ENCODE results near the gene GRB10.

The GRB10 gene

GRCh38 chr7:50612704-50613103 lies 170.0 kb downstream of the GRB10 start:
- no peak for DNase-seq (ENCODE audit: low read depth, low spot score)

- no peak for DNase-seq (ENCODE audit: low read depth, low spot score)
Observed at GRCh38 chr7:50610521-50611277, 172.0 kb downstream of the GRB10 start.

- DNase-seq (ENCODE audit: low read depth, low spot score): no peak
Observed at GRCh38 chr7:50608196-50608906, 174.3 kb downstream of the GRB10 start.

- no peak for DNase-seq (ENCODE audit: low read depth, low spot score)
Observed at GRCh38 chr7:50607524-50608125, 175.1 kb downstream of the GRB10 start.

- DNase-seq (ENCODE audit: low read depth, low spot score): no peak
Observed at GRCh38 chr7:50605059-50605458, 177.6 kb downstream of the GRB10 start.

- no peak for DNase-seq (ENCODE audit: low read depth, low spot score)
Observed at GRCh38 chr7:50603287-50603686, 179.4 kb downstream of the GRB10 start.

GRCh38 chr7:50599385-50599784 lies 183.3 kb downstream of the GRB10 start:
- no peak for DNase-seq (ENCODE audit: low read depth, low spot score)

- no peak for DNase-seq (ENCODE audit: low read depth, low spot score)
Observed at GRCh38 chr7:50598460-50599343, 184.0 kb downstream of the GRB10 start.

GRCh38 chr7:50596484-50596883 lies 186.2 kb downstream of the GRB10 start:
- DNase-seq (ENCODE audit: low read depth, low spot score): no peak

GRCh38 chr7:50595491-50596102 lies 187.1 kb downstream of the GRB10 start:
- DNase-seq (ENCODE audit: low read depth, low spot score): peak; percentile 52

- DNase-seq (ENCODE audit: low read depth, low spot score): no peak
Observed at GRCh38 chr7:50594734-50595485, 187.8 kb downstream of the GRB10 start.

- DNase-seq (ENCODE audit: low read depth, low spot score): no peak
Observed at GRCh38 chr7:50594136-50594535, 188.6 kb downstream of the GRB10 start.

GRCh38 chr7:50592940-50593339 lies 189.8 kb downstream of the GRB10 start:
- DNase-seq (ENCODE audit: low read depth, low spot score): no peak

- DNase-seq (ENCODE audit: low read depth, low spot score): no peak
Observed at GRCh38 chr7:50591480-50592438, 190.9 kb downstream of the GRB10 start.

- no peak for DNase-seq (ENCODE audit: low read depth, low spot score)
Observed at GRCh38 chr7:50591098-50591479, 191.6 kb downstream of the GRB10 start.

GRCh38 chr7:50590535-50590934 lies 192.2 kb downstream of the GRB10 start:
- no peak for DNase-seq (ENCODE audit: low read depth, low spot score)

GRCh38 chr7:50589364-50589763 lies 193.3 kb downstream of the GRB10 start:
- DNase-seq (ENCODE audit: low read depth, low spot score): no peak

GRCh38 chr7:50588937-50589336 lies 193.8 kb downstream of the GRB10 start:
- peak; percentile 9 for DNase-seq (ENCODE audit: low read depth, low spot score)

- no peak for DNase-seq (ENCODE audit: low read depth, low spot score)
Observed at GRCh38 chr7:50587737-50588136, 195.0 kb downstream of the GRB10 start.

Measured in iPS DF 19.7 (cell line).